ENCODE data around the gene GPC1. TPM values are rescaled to one million over a fixed set of nuclear protein-coding genes. Genes with fewer than 3 reads are reported as not detected.

The GPC1 gene
- total and polyA plus RNA-seq, 10 of the 15 experiments (the other 5 are each of a cell fraction or from before 2014, with no cell fraction given): 0.06 to 0.77 (median 0.23) TPM; not detected in 3

GRCh38 chr2:240455647-240456446 is 20.4 kb downstream of the GPC1 start:
- Histone ChIP-seq H4K20me1 (ENCODE audit: control insufficient read depth, insufficient read depth) (no peaks in the 10 kb centered on the region), H2AFZ (ENCODE audit: control insufficient read depth, low read depth, low read length) (no peak overlapping the region), H3K9me3 (replicated peaks; ENCODE audit: control insufficient read depth, insufficient read depth, low read length) (no peaks in the 10 kb centered on the region), H3K4me2 (ENCODE audit: control insufficient read depth, insufficient read depth) (no peak overlapping the region), H3K9ac (ENCODE audit: control insufficient read depth, insufficient read depth, low read length) (no peak overlapping the region), H3K36me3 (ENCODE audit: control insufficient read depth in 2 of 2, insufficient read depth in 2 of 2, low read length in 1 of 2) (no peaks in the 10 kb centered on the region), H3K4me1 (ENCODE audit: control insufficient read depth, insufficient read depth, low read length) (no peaks in the 10 kb centered on the region), H3K4me3 (no peak overlapping the region), H3K27me3 (replicated peaks in 1 of 2; ENCODE audit: control insufficient read depth in 2 of 2, insufficient read depth in 2 of 2, low read length in 1 of 2) (peaks cover 11 to 12% of the 10 kb centered on the region in 2 experiments), H3K27ac (ENCODE audit: control insufficient read depth, insufficient read depth) (no peak overlapping the region), H3K79me2 (ENCODE audit: control insufficient read depth, insufficient read depth, low read length) (no peaks in the 10 kb centered on the region)
- RAD21 ChIA-PET (ENCODE audit: unreplicated experiment): no interaction called here
- ATAC-seq: no peak
- TF ChIP-seq EZH2 (IDR thresholded peaks at IDR 0.05; ENCODE audit: borderline replicate concordance, control insufficient read depth, low read depth, low read length): no peak
- no peak for TF ChIP-seq CBFB (IDR thresholded peaks at IDR 0.05; ENCODE audit: low read depth)
- WGBS (ENCODE audit: insufficient coverage, insufficient replicate concordance, low lambda C conversion rate, missing lambda C conversion rate): 32% methylated on average over 32 of the region's 55 CpGs
- CTCF ChIA-PET: no interaction called here
- no peak for DNase-seq (ENCODE audit: low read depth, low spot score)
- no peak for FAIRE-seq
- in situ Hi-C loops (cut with MboI) (no loop called here), intact Hi-C loops (cut with micrococcal nuclease; ENCODE audit: unreplicated experiment) (no loop called here)
- no TSS peak for BruUV-seq (replicated peaks)
- SMC1A ChIA-PET (ENCODE audit: uncharacterized antibody, unreplicated experiment): no interaction called here
- POLR2A ChIA-PET: no interaction called here

- POLR2A ChIA-PET: no interaction called here
- no peak overlapping the region for H2AFZ ChIP-seq (ENCODE audit: control insufficient read depth, low read depth, low read length)
- BruUV-seq (replicated peaks): no TSS peak
- H3K27ac ChIP-seq (ENCODE audit: control insufficient read depth, insufficient read depth): no peak overlapping the region
- in situ Hi-C loops (cut with MboI) (no loop called here), intact Hi-C loops (cut with micrococcal nuclease; ENCODE audit: unreplicated experiment) (no loop called here)
- TF ChIP-seq HDAC6 (IDR thresholded peaks at IDR 0.05; ENCODE audit: unreplicated experiment): no peak
- DNase-seq (ENCODE audit: low read depth, low spot score) (no peak), FAIRE-seq (no peak), ATAC-seq (no peak)
- H3K4me1 ChIP-seq (ENCODE audit: control insufficient read depth, insufficient read depth, low read length): no peaks in the 10 kb centered on the region
- H3K79me2 ChIP-seq (ENCODE audit: control insufficient read depth, insufficient read depth, low read length): no peaks in the 10 kb centered on the region
- H3K4me3 ChIP-seq: no peak overlapping the region
- H3K9me3 ChIP-seq (replicated peaks; ENCODE audit: control insufficient read depth, insufficient read depth, low read length): no peaks in the 10 kb centered on the region
- RAD21 ChIA-PET (ENCODE audit: unreplicated experiment): no interaction called here
- no peaks in the 10 kb centered on the region for H4K20me1 ChIP-seq (ENCODE audit: control insufficient read depth, insufficient read depth)
- CTCF ChIA-PET: no interaction called here
- H3K4me2 ChIP-seq (ENCODE audit: control insufficient read depth, insufficient read depth): no peak overlapping the region
- WGBS (ENCODE audit: insufficient coverage, insufficient replicate concordance, low lambda C conversion rate, missing lambda C conversion rate): 34% methylated on average over 17 of the region's 17 CpGs
- H3K36me3 ChIP-seq (ENCODE audit: control insufficient read depth in 2 of 2, insufficient read depth in 2 of 2, low read length in 1 of 2): no peaks in the 10 kb centered on the region
- H3K27me3 ChIP-seq (replicated peaks in 1 of 2; ENCODE audit: control insufficient read depth in 2 of 2, insufficient read depth in 2 of 2, low read length in 1 of 2): peaks cover 9 to 10% of the 10 kb centered on the region in 2 experiments
- SMC1A ChIA-PET (ENCODE audit: uncharacterized antibody, unreplicated experiment): no interaction called here
- H3K9ac ChIP-seq (ENCODE audit: control insufficient read depth, insufficient read depth, low read length): no peak overlapping the region
These were observed 21.2 kb downstream of the GPC1 start for GRCh38 chr2:240456447-240457222.
